Measurements from ENCODE around the gene SKIL. TPM values are rescaled to one million over a fixed set of nuclear protein-coding genes. Genes with fewer than 3 reads are reported as not detected.

Gene SKIL
- total RNA-seq, 4 donors from 2014 or later = 31.1 to 49.4 (median 33.3) TPM

DNA sequence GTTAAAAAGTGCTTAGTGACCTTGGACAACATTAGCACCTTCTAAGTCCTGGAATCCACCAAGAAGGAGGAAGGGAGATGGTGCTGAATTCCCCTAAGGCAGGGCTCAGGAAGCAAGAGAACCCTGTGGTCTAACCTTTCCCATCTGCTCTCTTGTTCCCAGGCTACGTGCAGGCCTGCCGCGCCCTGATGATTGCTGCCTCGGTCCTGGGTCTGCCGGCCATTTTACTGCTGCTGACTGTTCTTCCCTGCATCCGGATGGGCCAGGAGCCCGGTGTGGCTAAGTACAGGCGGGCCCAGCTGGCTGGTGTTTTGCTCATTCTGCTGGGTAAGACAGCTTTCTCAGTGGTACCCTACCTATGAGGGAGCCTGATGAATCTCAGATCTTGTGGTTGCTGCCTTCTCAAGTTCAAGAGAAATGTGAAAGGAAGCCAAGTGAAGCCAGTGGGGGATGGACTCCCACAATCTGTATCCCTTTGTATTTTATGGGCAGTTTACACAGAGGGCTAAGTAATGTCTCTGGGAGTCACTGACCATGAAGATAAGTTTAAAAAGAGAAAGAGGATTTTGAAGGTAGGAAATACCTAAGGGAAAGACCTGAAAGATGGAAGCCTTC lies 65.6 kb downstream of the SKIL start:
- TF ChIP-seq, protein P1, sequence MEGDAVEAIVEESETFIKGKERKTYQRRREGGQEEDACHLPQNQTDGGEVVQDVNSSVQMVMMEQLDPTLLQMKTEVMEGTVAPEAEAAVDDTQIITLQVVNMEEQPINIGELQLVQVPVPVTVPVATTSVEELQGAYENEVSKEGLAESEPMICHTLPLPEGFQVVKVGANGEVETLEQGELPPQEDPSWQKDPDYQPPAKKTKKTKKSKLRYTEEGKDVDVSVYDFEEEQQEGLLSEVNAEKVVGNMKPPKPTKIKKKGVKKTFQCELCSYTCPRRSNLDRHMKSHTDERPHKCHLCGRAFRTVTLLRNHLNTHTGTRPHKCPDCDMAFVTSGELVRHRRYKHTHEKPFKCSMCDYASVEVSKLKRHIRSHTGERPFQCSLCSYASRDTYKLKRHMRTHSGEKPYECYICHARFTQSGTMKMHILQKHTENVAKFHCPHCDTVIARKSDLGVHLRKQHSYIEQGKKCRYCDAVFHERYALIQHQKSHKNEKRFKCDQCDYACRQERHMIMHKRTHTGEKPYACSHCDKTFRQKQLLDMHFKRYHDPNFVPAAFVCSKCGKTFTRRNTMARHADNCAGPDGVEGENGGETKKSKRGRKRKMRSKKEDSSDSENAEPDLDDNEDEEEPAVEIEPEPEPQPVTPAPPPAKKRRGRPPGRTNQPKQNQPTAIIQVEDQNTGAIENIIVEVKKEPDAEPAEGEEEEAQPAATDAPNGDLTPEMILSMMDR (IDR thresholded peaks at IDR 0.05; ENCODE audit: low read depth) = no peak

DNA sequence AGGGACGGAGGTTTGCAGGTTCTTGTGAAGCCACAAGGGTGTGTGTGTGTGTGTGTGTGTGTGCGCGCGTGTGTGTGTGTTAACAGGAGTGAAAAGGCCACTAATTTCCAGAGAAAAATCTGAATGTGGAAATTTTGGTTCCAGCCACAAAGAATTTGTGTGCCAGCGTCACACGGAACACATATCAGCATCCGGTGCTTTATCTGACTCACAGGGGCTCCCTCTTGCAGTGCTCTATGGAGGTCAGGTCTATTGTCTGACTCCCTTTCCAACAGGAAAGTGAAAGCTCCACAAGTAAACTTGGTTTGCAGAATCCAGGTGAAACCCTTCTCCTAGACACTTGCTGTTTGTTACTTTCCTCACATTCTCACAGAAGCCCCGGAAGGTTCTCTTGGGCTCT lies 67.4 kb downstream of the SKIL start:
- TF ChIP-seq, protein P1 (IDR thresholded peaks at IDR 0.05; ENCODE audit: low read depth) = no peak

DNA sequence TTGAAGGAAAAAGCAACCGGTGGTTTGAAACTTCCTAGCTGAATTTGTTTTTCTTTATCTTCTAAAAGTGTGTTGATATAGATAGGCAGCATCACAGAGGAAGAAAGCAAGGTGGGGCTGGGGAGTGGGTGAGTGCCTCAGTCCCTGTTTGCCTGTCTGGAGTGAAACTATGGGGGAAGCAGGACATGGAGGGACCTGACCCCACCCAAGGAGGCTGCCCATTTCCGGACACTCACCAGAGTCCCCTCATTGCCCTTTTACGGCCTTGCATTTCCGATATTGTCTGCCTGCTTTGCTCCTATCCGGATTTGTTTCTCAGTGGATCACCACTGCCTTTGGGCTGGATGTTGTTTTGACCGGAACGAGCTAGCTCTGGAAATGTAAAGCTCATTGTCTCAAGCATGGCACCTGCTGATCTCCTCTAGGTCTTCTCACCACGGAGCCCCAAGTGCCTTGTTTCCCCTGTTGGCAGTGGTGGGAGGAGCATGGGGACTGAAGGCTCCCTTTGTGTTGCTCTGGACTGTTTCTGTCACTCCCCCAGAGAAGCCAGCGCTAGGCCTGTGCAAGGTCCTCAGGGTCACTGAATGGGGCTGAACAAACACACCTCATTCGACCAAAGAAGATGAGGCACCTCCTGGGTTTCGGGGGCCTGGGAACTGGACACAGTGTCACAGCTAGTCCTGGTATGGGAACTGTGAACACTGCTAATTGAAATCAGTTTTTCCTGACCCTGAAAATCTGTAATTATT lies 68.2 kb downstream of the SKIL start:
- TF ChIP-seq, protein P1 (IDR thresholded peaks at IDR 0.05; ENCODE audit: low read depth) = no peak

DNA sequence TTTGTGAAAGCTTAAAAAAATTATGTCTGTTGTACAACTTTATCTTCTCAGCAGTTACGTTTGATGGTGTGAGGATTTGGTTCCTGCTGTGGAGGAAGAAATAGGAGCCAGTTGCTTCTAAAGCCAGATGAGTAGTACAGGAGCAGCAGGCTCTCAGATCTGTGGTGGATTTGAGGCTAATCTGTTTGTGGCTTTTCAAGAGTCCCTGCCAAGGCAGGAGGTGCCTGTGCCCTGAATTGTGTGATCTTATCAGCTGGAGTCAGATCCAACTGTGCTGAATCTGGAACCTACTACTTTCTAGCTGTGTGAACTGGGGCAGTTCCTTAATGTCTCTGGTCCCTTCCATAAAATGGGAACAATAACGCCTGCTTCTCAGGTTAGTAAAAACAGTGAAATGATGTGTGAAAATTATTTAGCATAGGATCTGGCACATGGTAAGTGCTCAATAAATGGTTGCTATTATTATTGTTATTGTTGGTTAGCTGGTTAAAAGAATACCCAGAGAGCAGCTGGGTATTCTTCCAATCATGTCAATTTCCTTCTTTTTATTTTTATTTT lies 68.8 kb downstream of the SKIL start:
- TF ChIP-seq, protein P1 (IDR thresholded peaks at IDR 0.05; ENCODE audit: low read depth) = no peak

DNA sequence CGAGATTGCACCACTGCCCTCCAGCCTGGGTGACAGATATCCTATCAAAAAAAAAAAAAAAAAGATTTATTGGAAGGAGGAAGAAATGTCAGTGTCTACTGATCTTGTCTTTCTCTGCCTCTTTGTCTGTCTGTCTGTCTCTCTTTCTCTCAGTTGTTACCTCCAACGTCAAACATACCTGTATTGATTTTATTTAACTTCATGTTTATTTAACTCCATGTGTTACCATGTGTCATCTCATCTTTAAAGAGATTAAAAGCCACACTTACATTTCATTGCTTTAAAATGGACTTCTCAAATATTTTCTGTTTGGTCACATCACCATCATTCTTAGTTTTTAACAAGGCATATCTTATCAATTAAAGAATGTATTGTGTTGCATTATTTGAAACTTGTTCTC lies 70.6 kb downstream of the SKIL start:
- TF ChIP-seq, protein P1 (IDR thresholded peaks at IDR 0.05; ENCODE audit: low read depth) = no peak

DNA sequence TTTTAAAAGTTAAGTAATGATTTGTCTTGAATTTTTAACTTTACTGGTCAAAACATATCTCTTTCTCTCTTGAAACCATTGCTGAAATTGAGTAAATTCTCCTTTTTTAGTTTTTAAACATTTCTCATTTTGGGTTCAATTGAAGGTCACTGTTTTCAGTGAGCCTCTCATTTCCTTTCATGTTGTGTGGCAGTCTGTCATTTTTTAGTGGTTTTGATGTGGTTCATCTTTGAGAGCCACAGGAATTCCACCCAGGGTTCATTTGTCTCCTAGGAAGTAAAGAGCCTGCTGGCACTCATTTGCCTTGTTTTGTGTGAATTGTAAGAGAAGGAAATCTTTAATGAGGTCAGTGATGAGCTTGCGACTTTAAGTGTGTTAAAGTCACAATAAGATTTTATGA lies 71.5 kb downstream of the SKIL start:
- TF ChIP-seq, protein P1 (IDR thresholded peaks at IDR 0.05; ENCODE audit: low read depth) = no peak

DNA sequence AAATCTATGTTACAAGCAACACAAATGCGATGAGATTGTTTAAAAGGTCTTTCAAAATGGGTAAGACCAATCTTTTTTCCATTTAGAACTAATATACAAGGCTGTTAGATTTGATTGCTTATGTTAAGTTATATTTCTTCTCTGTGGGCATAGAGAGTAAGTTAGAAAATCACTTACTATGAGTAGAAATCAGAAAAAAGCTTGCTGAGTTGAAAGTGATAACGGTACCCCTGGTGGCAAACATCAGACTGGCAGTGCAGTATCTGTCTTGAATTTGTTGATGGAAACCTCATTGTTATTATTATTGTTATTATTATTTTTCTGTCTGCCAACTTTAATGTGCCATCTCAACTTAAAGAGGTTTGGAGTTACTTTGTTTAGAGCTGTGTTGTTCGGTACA lies 73.5 kb downstream of the SKIL start:
- TF ChIP-seq, protein P1 (IDR thresholded peaks at IDR 0.05; ENCODE audit: low read depth) = no peak

Data from subcutaneous adipose tissue (tissue), 4 donors.